HEK293 (cell line): ENCODE results near the gene TUBB2B.

Source experiments
- SP3 ChIP-seq: fragments of 450-650 bp; formaldehyde crosslinking; IDR thresholded peaks from 2 replicates; pipeline ENCODE4 v1.5.1; 2016; ENCODE audit warnings: missing biosample characterization, missing genetic modification characterization
- ZNF302 ChIP-seq: fragments of 450-650 bp; formaldehyde crosslinking; IDR thresholded peaks from 2 replicates; pipeline ENCODE4 v1.5.1; 2016; ENCODE audit warnings: missing biosample characterization, missing genetic modification characterization, low read depth
- ZNF423 ChIP-seq: fragments of 450-650 bp; formaldehyde crosslinking; IDR thresholded peaks from 2 replicates; pipeline ENCODE4 v1.5.1; 2016; ENCODE audit warnings: missing biosample characterization, missing genetic modification characterization
- TF ChIP-seq, protein P1 (sequence below): fragments of 450-650 bp; formaldehyde crosslinking; IDR thresholded peaks from 2 replicates; pipeline ENCODE4 v1.5.1; 2016; ENCODE audit warnings: missing biosample characterization, missing genetic modification characterization

GRCh38 chr6:3227363-3228045, at the start of gene TUBB2B:
- TF ChIP-seq, protein P1, sequence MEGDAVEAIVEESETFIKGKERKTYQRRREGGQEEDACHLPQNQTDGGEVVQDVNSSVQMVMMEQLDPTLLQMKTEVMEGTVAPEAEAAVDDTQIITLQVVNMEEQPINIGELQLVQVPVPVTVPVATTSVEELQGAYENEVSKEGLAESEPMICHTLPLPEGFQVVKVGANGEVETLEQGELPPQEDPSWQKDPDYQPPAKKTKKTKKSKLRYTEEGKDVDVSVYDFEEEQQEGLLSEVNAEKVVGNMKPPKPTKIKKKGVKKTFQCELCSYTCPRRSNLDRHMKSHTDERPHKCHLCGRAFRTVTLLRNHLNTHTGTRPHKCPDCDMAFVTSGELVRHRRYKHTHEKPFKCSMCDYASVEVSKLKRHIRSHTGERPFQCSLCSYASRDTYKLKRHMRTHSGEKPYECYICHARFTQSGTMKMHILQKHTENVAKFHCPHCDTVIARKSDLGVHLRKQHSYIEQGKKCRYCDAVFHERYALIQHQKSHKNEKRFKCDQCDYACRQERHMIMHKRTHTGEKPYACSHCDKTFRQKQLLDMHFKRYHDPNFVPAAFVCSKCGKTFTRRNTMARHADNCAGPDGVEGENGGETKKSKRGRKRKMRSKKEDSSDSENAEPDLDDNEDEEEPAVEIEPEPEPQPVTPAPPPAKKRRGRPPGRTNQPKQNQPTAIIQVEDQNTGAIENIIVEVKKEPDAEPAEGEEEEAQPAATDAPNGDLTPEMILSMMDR, result no peak
- peak; percentile 83 for TF ChIP-seq SP3 (tag by site-specific recombination)
- TF ChIP-seq ZNF302 (tag by site-specific recombination), result no peak
- peak; percentile 49 for TF ChIP-seq ZNF423 (tag by site-specific recombination)
